SK-N-SH (cell line): ENCODE measurements around the gene GPRC5B.

Experiments
- EZH2phosphoT487 ChIP-seq: fragments of 200-600 bp; sonication (generic); IDR thresholded peaks from 2 replicates; pipeline ENCODE4 v1.6.1; 2017; ENCODE audit warnings: low read depth, mixed run types, mild to moderate bottlenecking, antibody characterized with exemption, moderate library complexity, borderline replicate concordance
- POLR2AphosphoS5 ChIP-seq: IDR thresholded peaks from 2 replicates; pipeline ENCODE4 v1.6.1; 2012; ENCODE audit warnings: low read depth, low read length
- RAD21 ChIP-seq: IDR thresholded peaks from 2 replicates; pipeline ENCODE4 v1.6.1; 2012; ENCODE audit warnings: mild to moderate bottlenecking, low read length
- TAF1 ChIP-seq: IDR thresholded peaks from 2 replicates; pipeline ENCODE4 v1.6.1; 2012; ENCODE audit warnings: low read depth, mild to moderate bottlenecking, low read length, moderate library complexity, borderline replicate concordance
- TCF12 ChIP-seq: IDR thresholded peaks from 2 replicates; pipeline ENCODE4 v1.4.0; 2012
- TF ChIP-seq, protein P1 (sequence below): fragments of 200-600 bp; sonication (generic); IDR thresholded peaks from 2 replicates; pipeline ENCODE4 v1.6.1; 2017; ENCODE audit warnings: antibody characterized with exemption, mild to moderate bottlenecking, moderate library complexity

DNA sequence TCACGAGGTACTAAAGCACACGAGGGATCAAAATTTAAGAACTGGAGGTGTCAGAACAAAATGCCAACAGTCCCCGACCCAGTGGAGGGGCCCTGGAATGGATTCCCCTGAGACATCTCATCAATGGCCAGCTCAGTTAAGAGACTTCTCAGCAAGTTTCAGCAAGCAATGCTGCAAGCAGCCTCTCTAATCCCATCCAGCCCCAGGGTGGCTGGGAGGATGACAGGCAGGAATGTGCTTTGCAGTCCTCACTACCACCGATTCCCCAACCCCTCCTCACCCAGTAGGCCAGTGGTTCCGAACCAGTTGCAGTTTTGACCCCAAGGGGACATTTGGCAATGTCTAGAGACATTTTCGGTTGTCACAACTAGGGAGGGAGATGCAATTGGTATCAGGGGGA, 8.7 kb downstream of the GPRC5B start:
- TF ChIP-seq, protein P1, sequence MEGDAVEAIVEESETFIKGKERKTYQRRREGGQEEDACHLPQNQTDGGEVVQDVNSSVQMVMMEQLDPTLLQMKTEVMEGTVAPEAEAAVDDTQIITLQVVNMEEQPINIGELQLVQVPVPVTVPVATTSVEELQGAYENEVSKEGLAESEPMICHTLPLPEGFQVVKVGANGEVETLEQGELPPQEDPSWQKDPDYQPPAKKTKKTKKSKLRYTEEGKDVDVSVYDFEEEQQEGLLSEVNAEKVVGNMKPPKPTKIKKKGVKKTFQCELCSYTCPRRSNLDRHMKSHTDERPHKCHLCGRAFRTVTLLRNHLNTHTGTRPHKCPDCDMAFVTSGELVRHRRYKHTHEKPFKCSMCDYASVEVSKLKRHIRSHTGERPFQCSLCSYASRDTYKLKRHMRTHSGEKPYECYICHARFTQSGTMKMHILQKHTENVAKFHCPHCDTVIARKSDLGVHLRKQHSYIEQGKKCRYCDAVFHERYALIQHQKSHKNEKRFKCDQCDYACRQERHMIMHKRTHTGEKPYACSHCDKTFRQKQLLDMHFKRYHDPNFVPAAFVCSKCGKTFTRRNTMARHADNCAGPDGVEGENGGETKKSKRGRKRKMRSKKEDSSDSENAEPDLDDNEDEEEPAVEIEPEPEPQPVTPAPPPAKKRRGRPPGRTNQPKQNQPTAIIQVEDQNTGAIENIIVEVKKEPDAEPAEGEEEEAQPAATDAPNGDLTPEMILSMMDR, result no peak
- TF ChIP-seq TAF1 (no peak), POLR2AphosphoS5 (no peak), EZH2phosphoT487 (no peak), TCF12 (no peak), RAD21 (no peak)
